ENCODE measurements around the gene GRIN2D.
A peak's percentile ranks its signal among the peaks of the same experiment; 100 is the strongest.

GRIN2D gene

GRCh38 chr19:48393559-48394330 lies at the start of gene GRIN2D:
TSS of gene GRIN2D (plus strand) at chr19:48393668. CDS start at chr19:48398393, 4,725 bp downstream.
- peak; percentile 34 for DNase-seq (ENCODE audit: low read depth)

GRCh38 chr19:48344892-48345291 lies 48.6 kb upstream of the GRIN2D start:
- no peak for DNase-seq (ENCODE audit: low read depth)

GRCh38 chr19:48346191-48346590 lies 47.3 kb upstream of the GRIN2D start:
- peak; percentile 47 for DNase-seq (ENCODE audit: low read depth)

GRCh38 chr19:48348045-48348444 lies 45.4 kb upstream of the GRIN2D start:
- no peak for DNase-seq (ENCODE audit: low read depth)

GRCh38 chr19:48348737-48349136 lies 44.7 kb upstream of the GRIN2D start:
- no peak for DNase-seq (ENCODE audit: low read depth)

GRCh38 chr19:48350856-48351255 lies 42.6 kb upstream of the GRIN2D start:
- no peak for DNase-seq (ENCODE audit: low read depth)

- DNase-seq (ENCODE audit: low read depth), result peak; percentile 56
Observed at GRCh38 chr19:48351341-48351752, 42.1 kb upstream of the GRIN2D start.

- DNase-seq (ENCODE audit: low read depth), result no peak
Observed at GRCh38 chr19:48353677-48354076, 39.8 kb upstream of the GRIN2D start.

- peak; percentile 23 for DNase-seq (ENCODE audit: low read depth)
Observed at GRCh38 chr19:48354332-48354992, 39.0 kb upstream of the GRIN2D start.

GRCh38 chr19:48355365-48355954 lies 38.0 kb upstream of the GRIN2D start:
- no peak for DNase-seq (ENCODE audit: low read depth)

- DNase-seq (ENCODE audit: low read depth), result no peak
Observed at GRCh38 chr19:48359123-48359522, 34.3 kb upstream of the GRIN2D start.

GRCh38 chr19:48361912-48362311 lies 31.6 kb upstream of the GRIN2D start:
- DNase-seq (ENCODE audit: low read depth), result no peak

- peak; percentile 97 for DNase-seq (ENCODE audit: low read depth)
Observed at GRCh38 chr19:48362716-48363499, 30.6 kb upstream of the GRIN2D start.

- DNase-seq (ENCODE audit: low read depth), result no peak
Observed at GRCh38 chr19:48363500-48363809, 30.0 kb upstream of the GRIN2D start.

GRCh38 chr19:48363810-48364597 lies 29.5 kb upstream of the GRIN2D start, which contains the start of the genes SYNGR4 and TMEM143:
TSS of gene SYNGR4 (plus strand) at chr19:48364367. CDS start at chr19:48365843, 1,476 bp downstream.
TSS of gene TMEM143 (minus strand) at chr19:48363940. CDS start at chr19:48363920, 20 bp downstream.
- peak; percentile 99 for DNase-seq (ENCODE audit: low read depth)

GRCh38 chr19:48364598-48365348 lies 28.7 kb upstream of the GRIN2D start:
- DNase-seq (ENCODE audit: low read depth), result no peak

GRCh38 chr19:48365602-48366001 lies 27.9 kb upstream of the GRIN2D start:
- no peak for DNase-seq (ENCODE audit: low read depth)

- DNase-seq (ENCODE audit: low read depth), result no peak
Observed at GRCh38 chr19:48367855-48368254, 25.6 kb upstream of the GRIN2D start.

GRCh38 chr19:48368936-48369335 lies 24.5 kb upstream of the GRIN2D start:
- DNase-seq (ENCODE audit: low read depth), result no peak

GRCh38 chr19:48370955-48371354 lies 22.5 kb upstream of the GRIN2D start:
- no peak for DNase-seq (ENCODE audit: low read depth)

- no peak for DNase-seq (ENCODE audit: low read depth)
Observed at GRCh38 chr19:48371367-48371766, 22.1 kb upstream of the GRIN2D start.

All from iris pigment epithelial cell (primary cell).